Spleen (tissue), 11 donors: ENCODE data around the gene ARHGEF1. TPM values are rescaled to one million over a fixed set of nuclear protein-coding genes. Genes with fewer than 3 reads are reported as not detected.
A peak's percentile ranks its signal among the peaks of the same experiment; 100 is the strongest.

Experiments
- DNase-seq: peaks from one replicate; pipeline ENCODE4 v3.0.0-alpha.2; 2020
- H3K27ac ChIP-seq, 8 donors: fragments of 200-600 bp; sonication (generic) in 7 of 8; 1 replicate in 4 of 8; 2 replicates in 4 of 8; pipeline versions ENCODE4 v1.5.0 to v1.8.0; 2016 to 2021; ENCODE audit warnings: inconsistent platforms in 4 of 8, mild to moderate bottlenecking in 4 of 8, moderate library complexity in 1 of 8
- H3K27me3 ChIP-seq, 7 donors: fragments of 200-600 bp; sonication (generic) in 6 of 7; replicated peaks in 1 of 7; 1 replicate in 4 of 7; 2 replicates in 3 of 7; pipeline versions ENCODE4 v1.5.0 to v1.8.0; 2016 to 2021; ENCODE audit warnings: inconsistent platforms in 3 of 7, mild to moderate bottlenecking in 1 of 7
- H3K36me3 ChIP-seq, 6 donors: fragments of 200-600 bp; sonication (generic) in 5 of 6; 1 replicate in 4 of 6; 2 replicates in 2 of 6; pipeline versions ENCODE4 v1.5.0 to v1.8.0; 2016 to 2021; ENCODE audit warnings: inconsistent platforms in 2 of 6
- H3K4me1 ChIP-seq, 6 donors: fragments of 200-600 bp; sonication (generic) in 5 of 6; 1 replicate in 3 of 6; 2 replicates in 3 of 6; pipeline versions ENCODE4 v1.5.0 to v1.8.0; 2016 to 2021; ENCODE audit warnings: inconsistent platforms in 3 of 6
- H3K4me3 ChIP-seq, 8 donors: fragments of 200-600 bp; sonication (generic) in 7 of 8; 1 replicate in 4 of 8; 2 replicates in 4 of 8; pipeline versions ENCODE4 v1.5.0 to v1.8.0; 2016 to 2021; ENCODE audit warnings: inconsistent platforms in 4 of 8, mild to moderate bottlenecking in 4 of 8, moderate library complexity in 2 of 8
- H3K9me3 ChIP-seq, 8 donors: fragments of 200-600 bp; sonication (generic) in 7 of 8; 1 replicate in 4 of 8; 2 replicates in 4 of 8; pipeline versions ENCODE4 v1.5.0 to v1.8.0; 2016 to 2021; ENCODE audit warnings: inconsistent platforms in 4 of 8
- CTCF ChIP-seq, 11 experiments: fragments of 200-600 bp in 7 of 11; fragments of 450-650 bp in 4 of 11; sonication (generic) in 4 of 11; IDR thresholded peaks in 8 of 11; conservative IDR thresholded peaks in 3 of 11; 1 replicate in 7 of 11; 2 replicates in 4 of 11; pipeline versions ENCODE4 v1.4.0 to v1.8.0; 2016 to 2021; ENCODE audit warnings: antibody characterized with exemption in 11 of 11, inconsistent platforms in 4 of 11, mild to moderate bottlenecking in 1 of 11
- POLR2A ChIP-seq, 3 donors: fragments of 450-650 bp; IDR thresholded peaks; one replicate each; pipeline ENCODE4 v1.5.1; 2017; ENCODE audit warnings: antibody characterized with exemption in 3 of 3, mild to moderate bottlenecking in 1 of 3
- POLR2AphosphoS5 ChIP-seq, 3 donors: sonication (generic); formaldehyde crosslinking; IDR thresholded peaks; one replicate each; pipeline ENCODE4 v1.5.1; 2017; ENCODE audit warnings: antibody characterized with exemption in 3 of 3
- WGBS, 5 donors: extraction: QIAGEN DNeasy Blood & Tissue Kit in 3 of 5; methylation state at CpG; one replicate each; pipeline versions ENCODE4 v1.1.5 to v1.1.7; 2013 to 2018; 5-methylcytosine and 5-hydroxymethylcytosine counted together
- intact Hi-C: fragments of 100-400 bp; cut with DNase I; formaldehyde crosslinking; loops from one replicate; pipeline ENCODE4 v1.15.0; 2023; ENCODE audit warnings: low total_unique reads
- polyA plus RNA-seq, 3 donors: library from polyadenylated mRNA; stranded (reverse); fragments of 200-250 nt; gene quantifications; one replicate each; pipeline ENCODE4 v1.2.1, GENCODE V29; 2013
- total RNA-seq, 7 donors: library from RNA; depleted of rRNA in 3 of 7; stranded (reverse); fragments of >200 nt in 3 of 7; fragmentation: NEBNext Ultra II Directional in 4 of 7; extraction: Animal tissue kit (Norgen Biotek cat#: 25700) in 4 of 7; gene quantifications; one replicate each; pipeline versions ENCODE4 v1.1.0 to v1.2.1, GENCODE V29; 2016 to 2021
- donor health status: healthy with polysubstance abuse.
- donor health status: DM: no; HTN: no; CAD: no; lungs with moderate emphysema.
- donor health status: DM: no; HTN: no; CAD: no.
- donor health status: Bipolar disorder and iron deficiency.
- donor health status: healthy.
- donor health status: DM: no; HTN: no; CAD: no.
- donor health status: DM: yes; HTN: yes; CAD: no.

Gene ARHGEF1
- total and polyA plus RNA-seq, 10 donors, result 238 to 543 (median 383) TPM

- TF ChIP-seq POLR2A (IDR thresholded peaks at IDR 0.05) (no peak), CTCF (IDR thresholded peaks at IDR 0.05 in 8 of 11, conservative IDR thresholded peaks at IDR 0.05 in 3 of 11) (no peak), POLR2AphosphoS5 (IDR thresholded peaks at IDR 0.05) (no peak)
- Histone ChIP-seq H3K27me3 (peaks cover 0 to 97% (median 55%) of the 10 kb centered on the region in 7 donors), H3K9me3 (no peaks in the 10 kb centered on the region), H3K4me1 (peaks cover 10 to 73% (median 31%) of the 10 kb centered on the region in 6 donors), H3K27ac (peak overlapping the region in 2 of 8 donors; percentile 80 to 84), H3K4me3 (peak overlapping the region in 1 of 8 donors; percentile 82), H3K36me3 (no peaks in the 10 kb centered on the region)
- WGBS, 5 donors, result 27 to 39% (median 31%) methylated on average over 11 to 14 of the region's 14 CpGs
- intact Hi-C loops, result no loop called here
- peak; percentile 76 for DNase-seq
Measured at GRCh38 chr19:41929536-41930071, 46.6 kb downstream of the ARHGEF1 start.

GRCh38 chr19:41930322-41930722 is 47.3 kb downstream of the ARHGEF1 start:
- TF ChIP-seq POLR2A (IDR thresholded peaks at IDR 0.05) (no peak), POLR2AphosphoS5 (IDR thresholded peaks at IDR 0.05) (no peak), CTCF (IDR thresholded peaks at IDR 0.05 in 8 of 11, conservative IDR thresholded peaks at IDR 0.05 in 3 of 11) (no peak)
- WGBS, 5 donors, result 13 to 19% (median 17%) methylated on average over 7 of the region's 7 CpGs
- DNase-seq, result no peak
- Histone ChIP-seq H3K27me3 (peaks cover 0 to 97% (median 52%) of the 10 kb centered on the region in 7 donors), H3K9me3 (no peaks in the 10 kb centered on the region), H3K27ac (no peak overlapping the region), H3K4me1 (peaks cover 10 to 80% (median 38%) of the 10 kb centered on the region in 6 donors), H3K4me3 (no peak overlapping the region), H3K36me3 (no peaks in the 10 kb centered on the region)
- intact Hi-C loops, result no loop called here

GRCh38 chr19:41930926-41931592 is 48.1 kb downstream of the ARHGEF1 start:
- Histone ChIP-seq H3K4me3 (no peak overlapping the region), H3K4me1 (peaks cover 10 to 88% (median 44%) of the 10 kb centered on the region in 6 donors), H3K27ac (no peak overlapping the region), H3K36me3 (no peaks in the 10 kb centered on the region), H3K9me3 (no peaks in the 10 kb centered on the region), H3K27me3 (peaks cover 0 to 97% (median 50%) of the 10 kb centered on the region in 7 donors)
- WGBS, 5 donors, result 12 to 25% (median 19%) methylated on average over 14 to 17 of the region's 17 CpGs
- no peak for DNase-seq
- TF ChIP-seq POLR2AphosphoS5 (IDR thresholded peaks at IDR 0.05), result no peak
- TF ChIP-seq POLR2A (IDR thresholded peaks at IDR 0.05), result no peak
- peak in 5 of 11 experiments; percentile 22 to 42 (median 26) for TF ChIP-seq CTCF (IDR thresholded peaks at IDR 0.05 in 8 of 11, conservative IDR thresholded peaks at IDR 0.05 in 3 of 11)
- intact Hi-C loops, result no loop called here

DNA sequence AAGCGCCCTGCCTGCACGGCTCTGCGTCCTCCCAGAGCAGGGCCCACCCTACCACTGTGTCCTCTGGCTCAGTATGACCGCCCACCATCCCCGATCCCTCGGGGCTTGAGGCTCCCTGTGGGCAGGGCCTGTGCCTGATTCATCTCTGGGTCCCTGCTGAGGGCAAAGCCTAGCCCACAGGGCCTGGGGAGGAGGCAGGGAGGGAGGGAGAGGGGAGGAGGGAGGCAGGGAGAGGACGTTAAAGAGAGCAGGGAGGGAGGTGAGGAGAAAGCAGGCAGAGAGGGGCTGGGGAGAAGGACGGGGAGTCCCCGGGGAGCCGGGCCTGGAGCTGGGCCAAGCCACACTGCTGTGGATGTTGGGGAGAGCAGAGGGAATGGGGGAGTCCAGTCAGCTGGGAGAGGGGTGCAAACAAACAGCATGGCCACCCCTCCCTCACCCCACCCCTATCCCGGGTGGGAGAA is 49.3 kb downstream of the ARHGEF1 start:
- no peaks in the 10 kb centered on the region for H3K9me3 ChIP-seq
- WGBS, 5 donors, result 47 to 63% (median 49%) methylated on average over 11 of the region's 11 CpGs
- no peak for TF ChIP-seq POLR2AphosphoS5 (IDR thresholded peaks at IDR 0.05)
- H3K27ac ChIP-seq, result no peak overlapping the region
- H3K36me3 ChIP-seq, result no peaks in the 10 kb centered on the region
- H3K4me3 ChIP-seq, result no peak overlapping the region
- peaks cover 0 to 94% (median 39%) of the 10 kb centered on the region in 7 donors for H3K27me3 ChIP-seq
- peaks cover 10 to 91% (median 41%) of the 10 kb centered on the region in 6 donors for H3K4me1 ChIP-seq
- intact Hi-C loops, result no loop called here
- DNase-seq, result no peak
